HG03342 (cell line): Measurements from ENCODE around the gene ART5.
"Not testable (repeated sequence)": the region's sequence is repeated elsewhere in the genome, so short reads cannot be mapped to it uniquely, and the experiment has no call there.

Experiments used
- ATAC-seq: cut with Tn5 transposase; IDR thresholded peaks from one replicate; pipeline ENCODE4 v1.9.1; 2021; ENCODE audit warnings: mild to moderate bottlenecking, moderate library complexity; ENCODE audit not compliant: unreplicated experiment

ART5 gene

DNA sequence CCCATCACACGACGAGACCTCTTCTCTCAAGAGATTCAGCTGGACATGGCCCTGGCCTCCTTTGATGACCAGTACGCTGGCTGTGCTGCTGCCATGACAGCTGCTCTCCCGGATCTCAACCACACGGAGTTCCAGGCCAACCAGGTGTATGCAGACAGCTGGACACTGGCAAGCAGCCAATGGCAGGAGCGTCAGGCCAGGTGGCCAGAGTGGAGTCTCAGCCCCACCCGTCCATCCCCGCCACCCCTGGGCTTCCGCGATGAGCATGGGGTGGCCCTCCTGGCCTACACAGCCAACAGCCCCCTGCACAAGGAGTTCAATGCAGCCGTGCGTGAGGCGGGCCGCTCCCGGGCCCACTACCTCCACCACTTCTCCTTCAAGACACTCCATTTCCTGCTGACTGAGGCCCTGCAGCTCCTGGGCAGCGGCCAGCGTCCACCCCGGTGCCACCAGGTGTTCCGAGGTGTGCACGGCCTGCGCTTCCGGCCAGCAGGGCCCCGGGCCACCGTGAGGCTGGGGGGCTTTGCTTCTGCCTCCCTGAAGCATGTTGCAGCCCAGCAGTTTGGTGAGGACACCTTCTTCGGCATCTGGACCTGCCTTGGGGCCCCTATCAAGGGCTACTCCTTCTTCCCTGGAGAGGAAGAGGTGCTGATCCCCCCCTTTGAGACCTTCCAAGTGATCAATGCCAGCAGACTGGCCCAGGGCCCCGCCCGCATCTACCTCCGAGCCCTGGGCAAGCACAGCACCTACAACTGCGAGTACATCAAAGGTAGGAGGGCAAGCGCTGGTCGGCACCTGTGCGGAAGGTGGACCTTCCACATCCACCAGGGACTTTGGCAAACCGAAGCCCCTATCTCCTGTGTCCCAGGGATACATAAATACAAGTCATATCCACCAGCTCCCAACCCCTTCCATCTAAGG is 18.1 kb upstream of the ART5 start:
- ATAC-seq = no peak

GRCh38 chr11:3658252-3658651 is 16.5 kb upstream of the ART5 start:
- ATAC-seq = no peak

DNA sequence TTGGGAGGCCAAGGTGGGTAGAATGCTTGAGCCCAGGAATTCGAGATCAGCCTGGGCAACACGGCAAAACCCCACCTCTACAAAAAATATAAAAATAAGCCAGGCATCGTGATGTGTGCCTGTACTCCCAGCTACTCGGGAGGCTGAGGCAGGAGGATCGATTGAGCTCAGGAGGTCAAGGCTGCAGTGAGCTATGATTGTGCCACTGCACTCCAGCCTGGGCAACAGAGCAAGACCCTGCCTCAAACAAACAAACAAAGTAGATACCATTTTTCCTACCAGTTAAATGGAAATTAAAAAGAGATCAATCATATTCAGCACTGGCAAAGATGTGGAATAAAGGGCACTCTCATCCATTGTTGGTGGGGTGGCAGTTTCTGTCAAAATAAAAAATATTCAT is 15.5 kb upstream of the ART5 start:
- not testable (repeated sequence) for ATAC-seq

DNA sequence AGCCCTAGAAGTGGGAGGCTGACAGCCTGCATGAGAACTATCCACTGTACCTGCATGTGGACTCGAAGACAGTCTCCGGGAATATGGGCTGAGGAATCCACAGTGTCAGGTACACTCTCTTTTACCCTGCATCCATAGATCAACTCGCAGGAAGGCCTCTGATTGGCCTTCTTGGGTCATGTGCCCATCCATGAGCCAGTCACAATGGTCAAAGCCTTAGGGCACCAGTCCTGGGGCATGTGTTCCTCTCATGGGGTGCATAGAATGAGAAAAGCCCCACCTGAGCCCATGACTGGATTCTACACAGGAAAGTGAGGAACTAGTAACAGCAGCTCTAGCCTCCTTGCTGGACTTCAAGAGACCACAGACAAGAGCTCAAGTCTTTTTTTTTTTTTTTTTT is 13.8 kb upstream of the ART5 start:
- no peak for ATAC-seq

- not testable (repeated sequence) for ATAC-seq
Measured at GRCh38 chr11:3652514-3652913, 10.7 kb upstream of the ART5 start.

DNA sequence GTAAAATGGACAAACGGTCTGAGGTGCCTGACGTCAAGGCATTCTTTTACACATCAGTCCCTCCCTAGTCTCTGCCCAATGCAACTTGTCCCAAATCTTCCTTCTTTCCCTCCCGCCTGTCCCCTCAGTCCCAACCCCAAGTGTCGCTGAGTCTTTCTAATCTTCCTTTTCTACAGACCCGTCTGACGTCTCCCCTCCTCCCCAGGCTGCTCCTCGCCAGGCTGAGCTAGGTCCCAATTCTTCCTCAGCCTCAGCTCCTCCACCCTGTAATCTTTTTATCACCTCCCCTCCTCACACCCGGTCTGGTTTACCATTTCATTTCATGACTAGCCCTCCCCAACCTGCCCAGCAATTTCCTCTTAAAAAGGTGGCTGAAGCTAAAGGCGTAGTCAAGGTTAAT is 7.6 kb upstream of the ART5 start:
- ATAC-seq = not testable (repeated sequence)

DNA sequence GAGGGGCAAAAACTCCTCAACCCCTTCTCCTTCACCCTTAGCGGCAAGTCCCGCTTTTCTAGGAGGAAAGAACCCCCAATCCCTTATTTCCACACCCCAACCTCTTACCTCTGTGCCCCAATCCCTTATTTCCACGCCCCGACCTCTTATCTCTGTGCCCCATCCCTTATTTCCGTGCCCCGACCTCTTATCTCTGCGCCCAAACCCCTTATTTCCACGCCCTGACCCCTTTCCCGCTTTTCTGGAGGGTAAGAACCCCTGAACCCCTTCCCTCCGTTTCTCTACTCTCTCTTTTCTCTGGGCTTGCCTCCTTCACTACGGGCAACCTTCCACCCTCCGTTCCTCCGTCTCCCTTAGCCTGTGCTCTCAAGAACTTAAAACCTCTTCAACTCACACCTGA is 7.1 kb upstream of the ART5 start:
- ATAC-seq = not testable (repeated sequence)

DNA sequence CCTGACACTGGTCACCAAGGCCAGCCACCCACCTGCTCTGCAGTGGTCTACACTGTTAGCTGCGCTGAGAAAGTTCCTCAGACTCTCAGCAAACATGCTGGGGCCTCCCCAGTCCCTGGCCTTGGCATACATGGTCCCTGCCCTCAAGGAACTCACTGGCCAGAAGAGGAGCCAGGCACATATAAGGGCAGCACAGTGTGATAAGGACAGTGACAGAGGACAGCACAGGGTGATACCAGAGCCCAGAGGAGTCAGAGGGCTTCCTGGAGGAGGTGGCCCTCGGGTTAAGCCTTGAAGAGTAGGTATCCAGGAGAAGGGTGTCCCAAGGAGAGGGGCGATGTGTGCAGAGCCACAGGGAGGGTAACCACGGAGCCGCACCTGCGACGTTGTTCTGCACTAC is 3.8 kb upstream of the ART5 start:
- ATAC-seq = no peak

DNA sequence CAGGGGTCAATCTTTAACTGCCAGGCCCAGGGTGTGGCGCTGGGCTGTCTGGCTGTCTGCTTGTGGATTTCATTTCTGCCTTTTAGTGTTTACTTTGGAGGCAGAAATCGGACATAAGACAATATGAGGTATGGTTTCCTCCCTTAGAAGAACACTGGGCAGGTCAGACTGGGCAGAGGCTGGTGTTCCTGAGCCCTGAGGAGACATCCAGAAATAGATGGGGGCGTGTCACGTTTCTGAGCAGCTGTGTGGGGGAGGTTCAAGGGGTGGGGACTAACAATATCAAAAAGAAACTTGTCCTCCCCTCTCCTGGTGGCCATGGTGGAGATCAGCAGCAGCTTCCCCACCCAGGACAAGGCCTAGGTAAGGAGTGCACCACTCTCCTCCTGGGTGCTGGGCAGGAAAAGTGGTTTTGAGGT is 3.0 kb upstream of the ART5 start, which contains the start of gene ART1:
ART1 (plus strand) TSS at position 312 of the 419 bp plus-strand sequence. CDS start 14,086 bp downstream, outside the sequence.
- no peak for ATAC-seq

- not testable (repeated sequence) for ATAC-seq
Measured at GRCh38 chr11:3643102-3643546, 1.3 kb upstream of the ART5 start.

- peak; percentile 46 for ATAC-seq
Measured at GRCh38 chr11:3642071-3642951, 519 bp upstream of the ART5 start.

- no peak for ATAC-seq
Measured at GRCh38 chr11:3641191-3641590, 601 bp downstream of the ART5 start.

DNA sequence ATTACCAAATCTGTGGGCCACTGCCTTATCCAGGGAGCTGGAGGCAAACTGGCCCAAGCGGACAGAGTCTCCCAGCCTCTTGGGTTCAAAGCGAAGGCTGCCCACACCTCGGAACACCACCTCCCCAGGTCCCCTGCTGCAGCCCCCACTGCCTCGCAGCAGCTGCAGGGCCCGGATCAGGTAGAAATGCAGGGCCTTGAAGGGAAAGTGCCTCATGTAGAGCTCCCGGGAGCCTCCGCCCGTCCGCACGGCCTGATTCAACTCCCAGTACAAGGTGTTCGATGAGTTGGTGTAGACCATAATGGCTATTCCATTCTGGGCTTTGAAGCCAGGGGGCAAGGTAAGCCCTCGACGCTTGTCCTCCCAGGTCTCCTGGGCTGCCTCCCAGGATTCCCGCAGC is 2.0 kb downstream of the ART5 start:
- no peak for ATAC-seq

- ATAC-seq = no peak
Measured at GRCh38 chr11:3638513-3638912, 3.3 kb downstream of the ART5 start.

DNA sequence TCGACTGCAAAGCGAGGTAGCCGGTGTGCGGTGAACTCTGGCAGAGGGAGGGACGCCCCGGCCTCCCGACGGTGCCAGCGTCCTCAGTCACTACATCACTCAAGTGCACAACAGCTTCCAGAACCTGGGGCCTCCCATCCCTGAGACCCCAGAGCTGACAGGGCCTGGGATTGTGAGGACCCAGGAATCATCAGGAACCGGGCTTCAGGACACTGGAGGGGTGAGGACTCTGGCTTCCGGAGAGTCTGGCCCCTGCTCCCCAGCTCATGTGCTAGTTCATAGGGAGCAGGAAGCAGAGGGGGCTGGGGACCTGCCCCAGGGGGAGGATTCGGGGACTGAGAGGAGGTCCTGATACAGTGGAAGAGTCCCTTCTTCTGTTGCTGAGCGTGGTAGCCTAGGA is 4.6 kb downstream of the ART5 start:
- no peak for ATAC-seq

- no peak for ATAC-seq
Measured at GRCh38 chr11:3635641-3636375, 6.0 kb downstream of the ART5 start.

DNA sequence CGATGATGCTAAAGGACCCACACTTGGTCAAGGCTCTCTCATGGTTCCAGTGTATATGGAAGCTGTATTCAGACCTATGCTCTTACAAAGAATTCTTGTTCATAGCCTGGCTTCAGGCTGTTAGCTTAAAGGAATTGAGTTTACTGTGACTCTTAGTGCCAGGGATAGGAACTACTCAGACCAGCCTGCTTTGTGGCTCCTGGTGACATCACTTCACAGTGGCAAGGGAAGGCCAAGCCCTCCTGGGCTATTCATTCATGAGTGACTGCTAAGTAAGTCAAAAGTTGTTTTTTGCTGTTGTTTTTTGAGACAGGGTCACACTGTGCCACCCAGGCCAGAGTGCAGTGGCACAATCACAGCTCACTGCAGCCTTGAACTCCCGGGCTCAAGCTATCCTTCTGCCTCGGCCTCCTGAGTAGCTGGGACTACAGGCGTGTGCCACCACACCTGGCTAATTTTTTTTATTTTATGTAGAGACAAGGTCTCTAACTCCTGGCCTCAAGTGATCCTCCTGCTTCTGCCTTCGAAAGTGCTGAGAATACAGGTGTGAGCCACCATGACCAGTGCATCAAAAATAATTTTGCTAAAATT is 9.6 kb downstream of the ART5 start:
- ATAC-seq = no peak

- no peak for ATAC-seq
Measured at GRCh38 chr11:3631331-3631730, 10.5 kb downstream of the ART5 start.

- no peak for ATAC-seq
Measured at GRCh38 chr11:3627291-3627690, 14.5 kb downstream of the ART5 start.

DNA sequence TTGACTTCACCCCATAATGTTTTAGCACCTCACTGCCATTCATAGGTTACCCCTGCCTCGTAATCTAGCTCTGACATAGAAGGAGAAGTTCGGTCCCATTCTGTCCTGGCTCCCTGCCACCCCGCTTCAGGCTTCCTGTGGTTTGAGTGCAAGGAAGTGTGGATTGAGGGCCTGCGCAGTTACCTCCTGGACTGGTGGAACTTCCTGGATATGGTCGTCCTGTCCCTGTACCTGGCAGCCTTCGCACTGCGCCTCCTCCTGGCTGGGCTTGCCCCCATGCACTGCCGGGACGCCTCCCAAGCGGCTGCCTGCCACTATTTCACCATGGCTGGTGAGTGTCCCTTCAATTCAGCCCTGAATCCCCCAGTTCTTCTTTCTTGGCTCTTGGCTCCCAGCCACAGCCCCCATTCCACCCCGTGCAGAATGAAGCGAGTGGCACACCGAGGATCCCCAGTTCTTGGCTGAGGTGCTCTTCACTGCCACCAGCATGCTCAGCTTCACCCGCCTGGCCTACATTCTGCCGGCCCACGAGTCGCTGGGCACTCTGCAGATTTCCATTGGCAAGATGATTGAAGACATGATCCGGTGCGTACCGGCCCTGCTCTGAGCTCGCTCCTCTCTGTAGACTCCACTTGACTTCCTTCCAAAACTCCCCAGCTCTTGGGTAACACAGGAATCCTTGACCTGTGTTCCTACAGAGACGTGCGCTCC is 15.4 kb downstream of the ART5 start:
- ATAC-seq = no peak
